ENCODE data around the gene TOB1. TPM values are rescaled to one million over a fixed set of nuclear protein-coding genes. Genes with fewer than 3 reads are reported as not detected.
A peak's percentile ranks its signal among the peaks of the same experiment; 100 is the strongest.

Gene TOB1
- total RNA-seq, 4 donors from 2014 or later, result 48.6 to 142 (median 81.3) TPM

- Histone ChIP-seq H3K4me3 (no peak overlapping the region), H3K36me3 (no peaks in the 10 kb centered on the region), H3K27ac (no peak overlapping the region), H3K27me3 (no peaks in the 10 kb centered on the region), H3K4me1 (peaks cover 0 to 42% (median 7%) of the 10 kb centered on the region in 4 donors), H3K9me3 (no peaks in the 10 kb centered on the region)
- no peak for DNase-seq (ENCODE audit: low spot score in 2 of 2)
- 74 to 81% methylated on average over 10 to 12 of the region's 12 CpGs for WGBS, 2 donors
- TF ChIP-seq POLR2A (IDR thresholded peaks at IDR 0.05) (no peak), EP300 (IDR thresholded peaks at IDR 0.05) (no peak)
- TF ChIP-seq, protein P1, sequence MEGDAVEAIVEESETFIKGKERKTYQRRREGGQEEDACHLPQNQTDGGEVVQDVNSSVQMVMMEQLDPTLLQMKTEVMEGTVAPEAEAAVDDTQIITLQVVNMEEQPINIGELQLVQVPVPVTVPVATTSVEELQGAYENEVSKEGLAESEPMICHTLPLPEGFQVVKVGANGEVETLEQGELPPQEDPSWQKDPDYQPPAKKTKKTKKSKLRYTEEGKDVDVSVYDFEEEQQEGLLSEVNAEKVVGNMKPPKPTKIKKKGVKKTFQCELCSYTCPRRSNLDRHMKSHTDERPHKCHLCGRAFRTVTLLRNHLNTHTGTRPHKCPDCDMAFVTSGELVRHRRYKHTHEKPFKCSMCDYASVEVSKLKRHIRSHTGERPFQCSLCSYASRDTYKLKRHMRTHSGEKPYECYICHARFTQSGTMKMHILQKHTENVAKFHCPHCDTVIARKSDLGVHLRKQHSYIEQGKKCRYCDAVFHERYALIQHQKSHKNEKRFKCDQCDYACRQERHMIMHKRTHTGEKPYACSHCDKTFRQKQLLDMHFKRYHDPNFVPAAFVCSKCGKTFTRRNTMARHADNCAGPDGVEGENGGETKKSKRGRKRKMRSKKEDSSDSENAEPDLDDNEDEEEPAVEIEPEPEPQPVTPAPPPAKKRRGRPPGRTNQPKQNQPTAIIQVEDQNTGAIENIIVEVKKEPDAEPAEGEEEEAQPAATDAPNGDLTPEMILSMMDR (IDR thresholded peaks at IDR 0.05), result no peak
Observed at GRCh38 chr17:50832267-50832863, 33.8 kb downstream of the TOB1 start.

GRCh38 chr17:50831471-50831928, 34.7 kb downstream of the TOB1 start:
- no peak for DNase-seq (ENCODE audit: low spot score in 2 of 2)
- 50 to 51% methylated on average over 11 of the region's 11 CpGs for WGBS, 2 donors
- H3K27ac ChIP-seq, result no peak overlapping the region
- H3K36me3 ChIP-seq, result no peaks in the 10 kb centered on the region
- H3K9me3 ChIP-seq, result no peaks in the 10 kb centered on the region
- H3K4me3 ChIP-seq, result no peak overlapping the region
- TF ChIP-seq POLR2A (IDR thresholded peaks at IDR 0.05) (no peak), EP300 (IDR thresholded peaks at IDR 0.05) (no peak)
- TF ChIP-seq, protein P1 (IDR thresholded peaks at IDR 0.05), result no peak
- H3K27me3 ChIP-seq, result no peaks in the 10 kb centered on the region
- peaks cover 0 to 40% (median 7%) of the 10 kb centered on the region in 4 donors for H3K4me1 ChIP-seq

DNA sequence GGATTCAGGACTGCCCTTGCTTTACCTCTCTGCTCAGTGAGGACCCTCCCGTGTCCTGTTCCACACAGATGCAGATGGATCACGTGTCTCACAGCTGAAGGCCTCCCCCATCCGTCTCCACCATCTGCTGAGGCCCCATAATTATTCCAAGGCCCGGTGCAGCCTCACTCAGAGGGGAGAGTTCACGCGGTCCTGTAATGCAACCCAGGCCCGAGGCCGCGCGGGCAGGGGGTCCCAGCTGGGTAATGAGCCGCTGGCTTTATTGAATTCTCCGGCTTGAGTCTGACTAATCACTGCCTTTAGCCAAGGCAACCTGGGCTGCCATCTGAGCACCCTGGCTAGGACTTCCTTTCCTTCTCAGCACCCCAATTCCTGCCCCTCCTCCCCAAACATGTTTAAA, 35.2 kb downstream of the TOB1 start:
- Histone ChIP-seq H3K27ac (no peak overlapping the region), H3K36me3 (no peaks in the 10 kb centered on the region), H3K4me1 (peaks cover 0 to 40% (median 7%) of the 10 kb centered on the region in 4 donors), H3K27me3 (no peaks in the 10 kb centered on the region), H3K4me3 (no peak overlapping the region), H3K9me3 (no peaks in the 10 kb centered on the region)
- TF ChIP-seq POLR2A (IDR thresholded peaks at IDR 0.05) (no peak), EP300 (IDR thresholded peaks at IDR 0.05) (no peak)
- TF ChIP-seq, protein P1 (IDR thresholded peaks at IDR 0.05), result no peak
- DNase-seq (ENCODE audit: low spot score in 2 of 2), result no peak
- 50 to 71% methylated on average over 11 of the region's 12 CpGs for WGBS, 2 donors

DNA sequence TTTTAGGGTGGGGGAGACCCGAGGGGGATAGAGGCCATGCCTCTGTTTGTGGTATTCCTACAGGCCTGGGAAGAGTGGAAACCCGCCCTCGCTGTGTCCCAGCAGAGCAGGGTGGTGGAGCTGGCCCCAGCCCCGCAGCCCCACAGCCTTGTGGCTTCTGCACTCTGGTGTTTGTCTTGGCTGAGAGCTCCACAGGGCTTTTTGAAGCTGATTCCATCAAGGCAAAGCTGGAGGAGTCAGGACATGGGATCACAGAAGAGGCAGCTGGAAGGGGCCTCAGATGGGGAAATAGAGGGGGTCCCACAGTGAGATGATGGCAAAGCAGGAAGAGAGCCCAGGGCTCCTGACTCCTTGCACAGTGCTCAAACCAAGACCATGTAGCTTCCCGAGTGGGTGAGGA, 35.8 kb downstream of the TOB1 start:
- no peak overlapping the region for H3K27ac ChIP-seq
- peaks cover 0 to 33% (median 5%) of the 10 kb centered on the region in 4 donors for H3K4me1 ChIP-seq
- no peaks in the 10 kb centered on the region for H3K36me3 ChIP-seq
- no peak for TF ChIP-seq POLR2A (IDR thresholded peaks at IDR 0.05)
- TF ChIP-seq, protein P1 (IDR thresholded peaks at IDR 0.05), result no peak
- no peak for TF ChIP-seq EP300 (IDR thresholded peaks at IDR 0.05)
- DNase-seq (ENCODE audit: low spot score in 2 of 2), result no peak
- H3K4me3 ChIP-seq, result no peak overlapping the region
- H3K27me3 ChIP-seq, result no peaks in the 10 kb centered on the region
- no peaks in the 10 kb centered on the region for H3K9me3 ChIP-seq
- 48 to 49% methylated on average over 5 of the region's 5 CpGs for WGBS, 2 donors

- 70 to 78% methylated on average over 6 of the region's 6 CpGs for WGBS, 2 donors
- H3K27ac ChIP-seq, result peak overlapping the region in 1 of 4 donors; percentile 12
- no peak for DNase-seq (ENCODE audit: low spot score in 2 of 2)
Observed at GRCh38 chr17:50829332-50829731, 36.8 kb downstream of the TOB1 start.

More at GRCh38 chr17:50829332-50829731, 36.8 kb downstream of the TOB1 start:
- Histone ChIP-seq H3K36me3 (no peaks in the 10 kb centered on the region), H3K4me1 (peaks cover 0 to 23% (median 0%) of the 10 kb centered on the region in 4 donors), H3K9me3 (no peaks in the 10 kb centered on the region), H3K4me3 (no peak overlapping the region), H3K27me3 (no peaks in the 10 kb centered on the region)
- TF ChIP-seq, protein P1 (IDR thresholded peaks at IDR 0.05), result no peak
- no peak for TF ChIP-seq POLR2A (IDR thresholded peaks at IDR 0.05)
- TF ChIP-seq EP300 (IDR thresholded peaks at IDR 0.05), result no peak
